DND-41 (cell line): ENCODE results near the gene DNAJC4.

Experiments used
- ATAC-seq: fragments of 200-7000 bp; cut with Tn5 transposase; 3 replicates; pipeline ENCODE4 v1.9.1; 2021; ENCODE audit warnings: low read depth; ENCODE audit not compliant: insufficient read depth
- DNase-seq: peaks from one replicate; pipeline ENCODE4 v3.0.0-alpha.2; 2020
- H2AFZ ChIP-seq: 2 replicates; pipeline ENCODE4 v1.6.0; 2012; ENCODE audit warnings: low read depth, low read length
- H3K27ac ChIP-seq: 2 replicates; pipeline ENCODE4 v1.5.1; 2012; ENCODE audit warnings: low read length, inconsistent platforms
- H3K27me3 ChIP-seq: fragments of 200-600 bp; sonication (generic); 2 replicates; pipeline ENCODE4 v1.6.0; 2012; ENCODE audit warnings: low read length, mild to moderate bottlenecking, inconsistent platforms; ENCODE audit not compliant: insufficient read depth, poor library complexity
- H3K36me3 ChIP-seq: 2 replicates; pipeline ENCODE4 v1.5.1; 2012; ENCODE audit warnings: low read length, inconsistent platforms; ENCODE audit not compliant: insufficient read depth
- H3K4me1 ChIP-seq: 2 replicates; pipeline ENCODE4 v1.5.1; 2012; ENCODE audit warnings: mild to moderate bottlenecking, low read length; ENCODE audit not compliant: insufficient read depth
- H3K4me2 ChIP-seq: 2 replicates; pipeline ENCODE4 v1.6.0; 2012; ENCODE audit warnings: mild to moderate bottlenecking, moderate library complexity, low read length, inconsistent platforms; ENCODE audit not compliant: insufficient read depth
- H3K4me3 ChIP-seq, 2 experiments: fragments of 200-600 bp in 1 of 2; shearing (Covaris generic) in 1 of 2; 2 replicates each; pipeline ENCODE4 v1.5.1; 2012 to 2016; ENCODE audit warnings: inconsistent platforms in 2 of 2, low read length in 2 of 2, mild to moderate bottlenecking in 2 of 2, low read depth in 1 of 2, moderate library complexity in 1 of 2
- H3K79me2 ChIP-seq: 2 replicates; pipeline ENCODE4 v1.6.0; 2012; ENCODE audit warnings: low read length, inconsistent platforms; ENCODE audit not compliant: insufficient read depth
- H3K9ac ChIP-seq: 2 replicates; pipeline ENCODE4 v1.6.0; 2012; ENCODE audit warnings: low read depth, mild to moderate bottlenecking, inconsistent platforms, low read length, moderate library complexity
- H3K9me3 ChIP-seq: 2 replicates; pipeline ENCODE4 v1.5.1; 2012; ENCODE audit warnings: low read length, moderate library complexity, mild to moderate bottlenecking, inconsistent platforms; ENCODE audit not compliant: insufficient read depth, severe bottlenecking
- H4K20me1 ChIP-seq: 2 replicates; pipeline ENCODE4 v1.6.0; 2012; ENCODE audit warnings: low read length; ENCODE audit not compliant: insufficient read depth
- CTCF ChIP-seq: IDR thresholded peaks from 2 replicates; pipeline ENCODE4 v1.5.1; 2012; ENCODE audit warnings: borderline replicate concordance, low read length, moderate library complexity, mild to moderate bottlenecking; ENCODE audit not compliant: poor library complexity, severe bottlenecking; ENCODE audit errors: extremely low read depth
- EZH2 ChIP-seq: IDR thresholded peaks from 3 replicates; pipeline ENCODE4 v1.6.1; 2012; ENCODE audit warnings: borderline replicate concordance, low read depth, mild to moderate bottlenecking, moderate library complexity, low read length, inconsistent platforms; ENCODE audit not compliant: severe bottlenecking

Gene DNAJC4

GRCh38 chr11:64233913-64234586 is 3.7 kb downstream of the DNAJC4 start, which contains the start of gene VEGFB:
Gene VEGFB, plus strand, starts transcription at chr11:64234584. Its CDS starts 250 bp downstream, at chr11:64234834.
- Histone ChIP-seq H3K4me1 (peaks cover 60% of the 10 kb centered on the region), H3K4me2 (peak within 1 kb of the TSS; percentile 99), H3K9ac (peak within 1 kb of the TSS; percentile 71), H3K27ac (peak within 1 kb of the TSS; percentile 74), H3K36me3 (peaks cover 33% of the 10 kb centered on the region), H3K9me3 (no peaks in the 10 kb centered on the region), H3K79me2 (peaks cover 20% of the 10 kb centered on the region), H3K27me3 (no peaks in the 10 kb centered on the region), H4K20me1 (peaks cover 13% of the 10 kb centered on the region), H2AFZ (peak within 1 kb of the TSS; percentile 65), H3K4me3 (peak within 1 kb of the TSS; percentile 57 to 88)
- DNase-seq (peak; percentile 74), ATAC-seq (peak; percentile 51)
- TF ChIP-seq CTCF (no peak), EZH2 (no peak)

GRCh38 chr11:64234647-64235379 is 4.5 kb downstream of the DNAJC4 start:
- H4K20me1 ChIP-seq: peaks cover 13% of the 10 kb centered on the region
- H3K9ac ChIP-seq: peak overlapping the region; percentile 71
- H3K27me3 ChIP-seq: no peaks in the 10 kb centered on the region
- peak overlapping the region; percentile 99 for H3K4me2 ChIP-seq
- H3K4me1 ChIP-seq: peaks cover 59% of the 10 kb centered on the region
- DNase-seq (peak; percentile 67), ATAC-seq (peak; percentile 60)
- H3K9me3 ChIP-seq: no peaks in the 10 kb centered on the region
- peaks cover 18% of the 10 kb centered on the region for H3K79me2 ChIP-seq
- peak overlapping the region; percentile 57 to 88; a peak in 3 of 4 replicates for H3K4me3 ChIP-seq
- peaks cover 35% of the 10 kb centered on the region for H3K36me3 ChIP-seq
- peak overlapping the region; percentile 65 for H2AFZ ChIP-seq
- TF ChIP-seq CTCF (peak; percentile 28), EZH2 (no peak)
- peak overlapping the region; percentile 74 for H3K27ac ChIP-seq

GRCh38 chr11:64235437-64236161 is 5.3 kb downstream of the DNAJC4 start:
- Histone ChIP-seq H3K27ac (peak overlapping the region; percentile 74), H3K36me3 (peaks cover 37% of the 10 kb centered on the region), H3K4me1 (peaks cover 61% of the 10 kb centered on the region), H3K4me3 (peak overlapping the region; percentile 57 to 88; a peak in 3 of 4 replicates), H3K9ac (peak overlapping the region; percentile 71), H3K27me3 (no peaks in the 10 kb centered on the region), H3K4me2 (peak overlapping the region; percentile 99), H3K79me2 (peaks cover 18% of the 10 kb centered on the region), H4K20me1 (peaks cover 13% of the 10 kb centered on the region), H3K9me3 (no peaks in the 10 kb centered on the region), H2AFZ (no peak overlapping the region)
- DNase-seq (no peak), ATAC-seq (no peak)
- TF ChIP-seq EZH2 (no peak), CTCF (no peak)
